OCI-LY3 (cell line): ENCODE data around the gene KCNH6.

Experiments used
- H2AFZ ChIP-seq: fragments of 200-600, 300-600 bp; shearing (Covaris generic); 2 replicates; pipeline ENCODE4 v1.6.0; 2014; ENCODE audit warnings: antibody characterized with exemption, low read depth, low read length
- H3K27ac ChIP-seq: fragments of 200-600, 300-600 bp; sonication (generic); 2 replicates; pipeline ENCODE4 v1.5.1; 2014; ENCODE audit warnings: mild to moderate bottlenecking, low read length, moderate library complexity, mixed read lengths
- H3K27me3 ChIP-seq: fragments of 200-600, 300-600 bp; sonication (generic); 2 replicates; pipeline ENCODE4 v1.6.1; 2014; ENCODE audit warnings: low read depth, low read length, mixed read lengths
- H3K36me3 ChIP-seq: fragments of 200-600, 300-600 bp; sonication (generic); replicated peaks from 2 replicates; pipeline ENCODE3; 2014; ENCODE audit warnings: low read depth, low read length, mixed read lengths
- H3K4me1 ChIP-seq: fragments of 300-600, 200-600 bp; sonication (generic); 2 replicates; pipeline ENCODE4 v1.6.1; 2014; ENCODE audit warnings: low read length, mixed read lengths
- H3K4me2 ChIP-seq: fragments of 200-600, 300-600 bp; sonication (generic); 2 replicates; pipeline ENCODE4 v1.6.1; 2014; ENCODE audit warnings: low read length, mixed read lengths
- H3K4me3 ChIP-seq: fragments of 300-600, 200-600 bp; sonication (generic); 2 replicates; pipeline ENCODE4 v1.5.1; 2014; ENCODE audit warnings: antibody characterized with exemption, mild to moderate bottlenecking, low read length, moderate library complexity
- H3K79me2 ChIP-seq: fragments of 300-600, 200-600 bp; shearing (Covaris generic); 2 replicates; pipeline ENCODE4 v1.6.1; 2014; ENCODE audit warnings: mild to moderate bottlenecking, low read length, mixed read lengths
- H3K9ac ChIP-seq: fragments of 300-600, 200-600 bp; shearing (Covaris generic); 2 replicates; pipeline ENCODE4 v1.6.0; 2014; ENCODE audit warnings: mild to moderate bottlenecking, low read length, moderate library complexity
- H3K9me3 ChIP-seq: fragments of 200-600, 300-600 bp; shearing (Covaris generic); 2 replicates; pipeline ENCODE4 v1.6.1; 2014; ENCODE audit warnings: low read length, mixed read lengths; ENCODE audit not compliant: insufficient read depth
- H4K20me1 ChIP-seq: fragments of 200-600, 300-600 bp; sonication (generic); 2 replicates; pipeline ENCODE4 v1.6.1; 2016; ENCODE audit warnings: low read length, mixed read lengths; ENCODE audit not compliant: insufficient read depth
- EZH2phosphoT487 ChIP-seq: fragments of 200-600 bp; shearing (Covaris generic); IDR thresholded peaks from 2 replicates; pipeline ENCODE4 v1.6.1; 2018; ENCODE audit warnings: antibody characterized with exemption, mixed run types, low read depth
- TF ChIP-seq, protein P1 (sequence below): fragments of 200-600, 300-600 bp; sonication (generic); IDR thresholded peaks from 2 replicates; pipeline ENCODE4 v1.5.1; 2014; ENCODE audit warnings: antibody characterized with exemption, low read length, low read depth

KCNH6 gene

DNA sequence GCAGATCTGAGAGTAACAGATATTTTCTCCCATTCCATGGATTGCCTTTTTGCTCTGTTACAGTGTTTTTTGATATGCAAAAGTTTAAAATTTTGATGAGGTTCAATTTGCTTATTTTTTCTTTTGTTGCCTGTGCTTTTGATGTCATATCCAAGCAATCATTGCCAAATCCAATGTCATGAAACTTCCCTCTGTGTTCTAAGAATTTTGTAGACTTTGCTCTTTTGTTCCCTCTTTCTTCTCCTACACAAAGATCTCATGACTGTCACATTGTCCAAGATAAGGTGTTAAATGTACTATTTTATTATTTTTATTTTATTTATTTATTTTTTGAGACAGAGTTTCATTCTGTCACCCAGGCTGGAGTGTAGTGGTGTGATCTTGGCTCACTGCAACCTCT, 18.9 kb upstream of the KCNH6 start:
- Histone ChIP-seq H3K4me3 (no peak overlapping the region), H3K9me3 (no peaks in the 10 kb centered on the region), H2AFZ (no peak overlapping the region), H3K27ac (no peak overlapping the region), H3K4me2 (no peak overlapping the region), H3K79me2 (no peaks in the 10 kb centered on the region), H3K9ac (no peak overlapping the region), H4K20me1 (no peaks in the 10 kb centered on the region), H3K27me3 (peaks cover 13% of the 10 kb centered on the region), H3K4me1 (peaks cover 10% of the 10 kb centered on the region), H3K36me3 (no peaks in the 10 kb centered on the region)
- TF ChIP-seq, protein P1, sequence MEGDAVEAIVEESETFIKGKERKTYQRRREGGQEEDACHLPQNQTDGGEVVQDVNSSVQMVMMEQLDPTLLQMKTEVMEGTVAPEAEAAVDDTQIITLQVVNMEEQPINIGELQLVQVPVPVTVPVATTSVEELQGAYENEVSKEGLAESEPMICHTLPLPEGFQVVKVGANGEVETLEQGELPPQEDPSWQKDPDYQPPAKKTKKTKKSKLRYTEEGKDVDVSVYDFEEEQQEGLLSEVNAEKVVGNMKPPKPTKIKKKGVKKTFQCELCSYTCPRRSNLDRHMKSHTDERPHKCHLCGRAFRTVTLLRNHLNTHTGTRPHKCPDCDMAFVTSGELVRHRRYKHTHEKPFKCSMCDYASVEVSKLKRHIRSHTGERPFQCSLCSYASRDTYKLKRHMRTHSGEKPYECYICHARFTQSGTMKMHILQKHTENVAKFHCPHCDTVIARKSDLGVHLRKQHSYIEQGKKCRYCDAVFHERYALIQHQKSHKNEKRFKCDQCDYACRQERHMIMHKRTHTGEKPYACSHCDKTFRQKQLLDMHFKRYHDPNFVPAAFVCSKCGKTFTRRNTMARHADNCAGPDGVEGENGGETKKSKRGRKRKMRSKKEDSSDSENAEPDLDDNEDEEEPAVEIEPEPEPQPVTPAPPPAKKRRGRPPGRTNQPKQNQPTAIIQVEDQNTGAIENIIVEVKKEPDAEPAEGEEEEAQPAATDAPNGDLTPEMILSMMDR: no peak
- no peak for TF ChIP-seq EZH2phosphoT487

DNA sequence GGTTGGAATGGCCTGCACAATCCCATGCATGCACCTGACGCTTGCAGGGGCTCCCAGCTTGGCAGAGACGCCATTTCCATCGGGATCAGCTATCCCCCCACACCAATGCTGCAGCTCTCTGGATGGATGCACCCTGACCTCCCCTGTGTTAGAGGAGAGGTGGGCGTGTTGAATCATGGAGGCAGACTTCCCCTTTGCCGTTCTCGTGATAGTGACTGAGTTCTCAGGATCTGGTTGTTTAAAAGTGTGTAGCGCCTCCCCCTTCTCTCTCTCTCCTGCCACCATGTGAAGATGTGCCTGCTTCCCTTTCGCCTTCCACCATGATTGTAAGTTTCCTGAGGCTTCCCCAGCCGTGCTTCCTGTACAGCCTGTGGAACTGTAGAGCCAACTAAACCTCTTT, 17.8 kb upstream of the KCNH6 start:
- no peaks in the 10 kb centered on the region for H3K79me2 ChIP-seq

DNA sequence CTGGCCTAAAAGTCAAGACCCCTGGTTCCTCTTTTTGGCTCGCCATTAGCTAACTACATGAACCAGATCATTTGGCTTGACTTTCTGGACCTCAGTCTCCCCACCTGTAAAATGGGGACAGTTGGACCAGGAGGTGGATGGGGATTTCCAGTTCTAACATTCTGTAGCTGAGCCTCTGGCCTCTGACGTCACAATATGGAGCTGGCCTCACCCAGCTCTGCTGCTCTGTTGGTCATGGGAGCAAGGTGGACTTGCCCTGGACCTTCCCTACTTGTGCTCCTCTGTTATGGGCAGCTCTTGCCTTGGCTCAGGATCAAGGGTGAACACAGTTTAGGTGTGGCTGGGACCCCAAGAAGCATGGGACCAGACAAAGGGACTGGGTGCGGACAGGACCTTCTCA, 16.5 kb upstream of the KCNH6 start:
- H2AFZ ChIP-seq: no peak overlapping the region
- no peak overlapping the region for H3K4me2 ChIP-seq
- H3K9me3 ChIP-seq: no peaks in the 10 kb centered on the region
- no peaks in the 10 kb centered on the region for H4K20me1 ChIP-seq
- H3K36me3 ChIP-seq: no peaks in the 10 kb centered on the region
- H3K79me2 ChIP-seq: no peaks in the 10 kb centered on the region
- TF ChIP-seq EZH2phosphoT487: no peak
- TF ChIP-seq, protein P1: no peak
- no peak overlapping the region for H3K27ac ChIP-seq
- peaks cover 7% of the 10 kb centered on the region for H3K27me3 ChIP-seq
- H3K4me1 ChIP-seq: peaks cover 10% of the 10 kb centered on the region
- no peak overlapping the region for H3K4me3 ChIP-seq
- no peak overlapping the region for H3K9ac ChIP-seq

More for the DNA sequence above, 17.8 kb upstream of the KCNH6 start:
- Histone ChIP-seq H4K20me1 (no peaks in the 10 kb centered on the region), H3K4me3 (no peak overlapping the region), H2AFZ (no peak overlapping the region), H3K27ac (no peak overlapping the region), H3K36me3 (no peaks in the 10 kb centered on the region), H3K4me1 (peaks cover 10% of the 10 kb centered on the region), H3K9ac (no peak overlapping the region), H3K27me3 (peaks cover 13% of the 10 kb centered on the region), H3K9me3 (no peaks in the 10 kb centered on the region), H3K4me2 (no peak overlapping the region)
- TF ChIP-seq, protein P1: no peak
- no peak for TF ChIP-seq EZH2phosphoT487

DNA sequence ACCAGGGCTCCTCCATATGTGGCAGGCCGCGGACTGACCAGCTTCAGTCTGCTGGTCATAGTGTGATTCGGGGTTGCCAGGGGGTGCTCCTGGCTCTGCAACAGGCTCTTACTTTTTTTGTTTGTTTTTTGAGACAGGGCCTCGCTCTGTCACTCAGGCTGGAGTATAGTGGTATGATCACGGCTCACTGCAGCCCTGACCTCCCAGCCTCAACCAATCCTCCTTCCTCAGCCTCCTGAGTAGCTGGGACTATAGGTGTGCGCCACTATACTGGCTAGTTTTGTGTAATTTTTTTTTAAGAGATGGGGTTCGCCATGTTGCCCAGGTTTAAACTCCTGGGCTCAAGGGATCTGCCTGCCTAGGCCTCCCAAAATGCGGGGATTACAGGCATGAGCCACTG, 11.8 kb upstream of the KCNH6 start:
- Histone ChIP-seq H3K4me2 (no peak overlapping the region), H3K4me1 (no peaks in the 10 kb centered on the region), H3K9ac (no peak overlapping the region), H3K27me3 (peaks cover 13% of the 10 kb centered on the region), H3K9me3 (no peaks in the 10 kb centered on the region), H4K20me1 (no peaks in the 10 kb centered on the region), H3K4me3 (no peak overlapping the region), H3K36me3 (no peaks in the 10 kb centered on the region), H3K27ac (no peak overlapping the region), H3K79me2 (no peaks in the 10 kb centered on the region), H2AFZ (no peak overlapping the region)
- TF ChIP-seq, protein P1: no peak
- no peak for TF ChIP-seq EZH2phosphoT487
